WTC11 (cell line): ENCODE data around the gene FAM174B.

Experiments
- CTCF ChIP-seq: fragments of 200-600 bp; IDR thresholded peaks from 2 replicates; pipeline ENCODE4 v1.8.0; 2022; ENCODE audit warnings: antibody characterized with exemption
- E2F4 ChIP-seq: sonication (generic); formaldehyde crosslinking; IDR thresholded peaks from 2 replicates; pipeline ENCODE4 v1.8.1; 2022; ENCODE audit warnings: low read depth, mild to moderate bottlenecking, moderate library complexity, missing genetic modification reagents, borderline replicate concordance
- SMAD4 ChIP-seq: sonication (generic); formaldehyde crosslinking; IDR thresholded peaks from 2 replicates; pipeline ENCODE4 v1.8.0; 2022; ENCODE audit warnings: mild to moderate bottlenecking, missing genetic modification reagents
- ZNF423 ChIP-seq: fragments of 250-450 bp; sonication (Bioruptor Pico); IDR thresholded peaks from 2 replicates; pipeline ENCODE4 v2.1.2; 2022; ENCODE audit warnings: mild to moderate bottlenecking, moderate library complexity
- TF ChIP-seq, protein P1 (sequence below): sonication (generic); formaldehyde crosslinking; conservative IDR thresholded peaks from 2 replicates; pipeline ENCODE4 v1.8.1; 2022; ENCODE audit warnings: mild to moderate bottlenecking, missing genetic modification reagents
- TF ChIP-seq, protein P2 (sequence below): sonication (generic); formaldehyde crosslinking; IDR thresholded peaks from 2 replicates; pipeline ENCODE4 v1.8.0; 2023; ENCODE audit warnings: mild to moderate bottlenecking, missing genetic modification reagents
- TF ChIP-seq, protein P3 (sequence below): sonication (generic); formaldehyde crosslinking; IDR thresholded peaks from 2 replicates; pipeline ENCODE4 v1.8.1; 2022; ENCODE audit warnings: low read depth, missing genetic modification reagents, borderline replicate concordance

GRCh38 chr15:92603278-92603677 is 52.3 kb downstream of the FAM174B start:
- TF ChIP-seq E2F4 (CRISPR knock-in tag) (no peak), CTCF (no peak), SMAD4 (CRISPR knock-in tag) (no peak), ZNF423 (CRISPR knock-in tag) (no peak)
- TF ChIP-seq, protein P1, sequence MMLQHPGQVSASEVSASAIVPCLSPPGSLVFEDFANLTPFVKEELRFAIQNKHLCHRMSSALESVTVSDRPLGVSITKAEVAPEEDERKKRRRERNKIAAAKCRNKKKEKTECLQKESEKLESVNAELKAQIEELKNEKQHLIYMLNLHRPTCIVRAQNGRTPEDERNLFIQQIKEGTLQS (CRISPR knock-in tag), result no peak
- TF ChIP-seq, protein P2, sequence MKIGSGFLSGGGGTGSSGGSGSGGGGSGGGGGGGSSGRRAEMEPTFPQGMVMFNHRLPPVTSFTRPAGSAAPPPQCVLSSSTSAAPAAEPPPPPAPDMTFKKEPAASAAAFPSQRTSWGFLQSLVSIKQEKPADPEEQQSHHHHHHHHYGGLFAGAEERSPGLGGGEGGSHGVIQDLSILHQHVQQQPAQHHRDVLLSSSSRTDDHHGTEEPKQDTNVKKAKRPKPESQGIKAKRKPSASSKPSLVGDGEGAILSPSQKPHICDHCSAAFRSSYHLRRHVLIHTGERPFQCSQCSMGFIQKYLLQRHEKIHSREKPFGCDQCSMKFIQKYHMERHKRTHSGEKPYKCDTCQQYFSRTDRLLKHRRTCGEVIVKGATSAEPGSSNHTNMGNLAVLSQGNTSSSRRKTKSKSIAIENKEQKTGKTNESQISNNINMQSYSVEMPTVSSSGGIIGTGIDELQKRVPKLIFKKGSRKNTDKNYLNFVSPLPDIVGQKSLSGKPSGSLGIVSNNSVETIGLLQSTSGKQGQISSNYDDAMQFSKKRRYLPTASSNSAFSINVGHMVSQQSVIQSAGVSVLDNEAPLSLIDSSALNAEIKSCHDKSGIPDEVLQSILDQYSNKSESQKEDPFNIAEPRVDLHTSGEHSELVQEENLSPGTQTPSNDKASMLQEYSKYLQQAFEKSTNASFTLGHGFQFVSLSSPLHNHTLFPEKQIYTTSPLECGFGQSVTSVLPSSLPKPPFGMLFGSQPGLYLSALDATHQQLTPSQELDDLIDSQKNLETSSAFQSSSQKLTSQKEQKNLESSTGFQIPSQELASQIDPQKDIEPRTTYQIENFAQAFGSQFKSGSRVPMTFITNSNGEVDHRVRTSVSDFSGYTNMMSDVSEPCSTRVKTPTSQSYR (CRISPR knock-in tag), result no peak
- TF ChIP-seq, protein P3, sequence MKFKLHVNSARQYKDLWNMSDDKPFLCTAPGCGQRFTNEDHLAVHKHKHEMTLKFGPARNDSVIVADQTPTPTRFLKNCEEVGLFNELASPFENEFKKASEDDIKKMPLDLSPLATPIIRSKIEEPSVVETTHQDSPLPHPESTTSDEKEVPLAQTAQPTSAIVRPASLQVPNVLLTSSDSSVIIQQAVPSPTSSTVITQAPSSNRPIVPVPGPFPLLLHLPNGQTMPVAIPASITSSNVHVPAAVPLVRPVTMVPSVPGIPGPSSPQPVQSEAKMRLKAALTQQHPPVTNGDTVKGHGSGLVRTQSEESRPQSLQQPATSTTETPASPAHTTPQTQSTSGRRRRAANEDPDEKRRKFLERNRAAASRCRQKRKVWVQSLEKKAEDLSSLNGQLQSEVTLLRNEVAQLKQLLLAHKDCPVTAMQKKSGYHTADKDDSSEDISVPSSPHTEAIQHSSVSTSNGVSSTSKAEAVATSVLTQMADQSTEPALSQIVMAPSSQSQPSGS (CRISPR knock-in tag), result no peak
